Tracheal epithelial cell (primary cell): ENCODE data around the gene EXOSC5. TPM values are rescaled to one million over a fixed set of nuclear protein-coding genes. Genes with fewer than 3 reads are reported as not detected.

Source experiments
- total RNA-seq: library from RNA; depleted of rRNA; stranded (reverse); fragments of >200 nt; gene quantifications from 2 replicates; pipeline ENCODE4 v1.2.1, GENCODE V29; 2014

EXOSC5 gene
- total RNA-seq, result 36.1 and 43.3 TPM in 2 replicates

GRCh38 chr19:41397086-41398049 is at the start of gene EXOSC5, which contains the start of gene BCKDHA:
Gene EXOSC5, minus strand, starts transcription at chr19:41397359. Its CDS starts 31 bp downstream, at chr19:41397328.
Gene BCKDHA, plus strand, starts transcription at chr19:41397818. Its CDS starts 10 bp downstream, at chr19:41397828.

GRCh38 chr19:41442473-41443355 is 45.6 kb upstream of the EXOSC5 start, which contains the start of gene ERICH4:
Gene ERICH4, plus strand, starts transcription at chr19:41443156. Its CDS starts 14 bp downstream, at chr19:41443170.

GRCh38 chr19:41439441-41440222 is 42.5 kb upstream of the EXOSC5 start, which contains the start of gene DMAC2:
Gene DMAC2, minus strand, starts transcription at chr19:41439912. Its CDS starts 13 bp downstream, at chr19:41439899.

GRCh38 chr19:41426952-41427646 is 29.9 kb upstream of the EXOSC5 start, which contains the start of gene B3GNT8:
Gene B3GNT8, minus strand, starts transcription at chr19:41427374. Its CDS starts 596 bp downstream, at chr19:41426778.

DNA sequence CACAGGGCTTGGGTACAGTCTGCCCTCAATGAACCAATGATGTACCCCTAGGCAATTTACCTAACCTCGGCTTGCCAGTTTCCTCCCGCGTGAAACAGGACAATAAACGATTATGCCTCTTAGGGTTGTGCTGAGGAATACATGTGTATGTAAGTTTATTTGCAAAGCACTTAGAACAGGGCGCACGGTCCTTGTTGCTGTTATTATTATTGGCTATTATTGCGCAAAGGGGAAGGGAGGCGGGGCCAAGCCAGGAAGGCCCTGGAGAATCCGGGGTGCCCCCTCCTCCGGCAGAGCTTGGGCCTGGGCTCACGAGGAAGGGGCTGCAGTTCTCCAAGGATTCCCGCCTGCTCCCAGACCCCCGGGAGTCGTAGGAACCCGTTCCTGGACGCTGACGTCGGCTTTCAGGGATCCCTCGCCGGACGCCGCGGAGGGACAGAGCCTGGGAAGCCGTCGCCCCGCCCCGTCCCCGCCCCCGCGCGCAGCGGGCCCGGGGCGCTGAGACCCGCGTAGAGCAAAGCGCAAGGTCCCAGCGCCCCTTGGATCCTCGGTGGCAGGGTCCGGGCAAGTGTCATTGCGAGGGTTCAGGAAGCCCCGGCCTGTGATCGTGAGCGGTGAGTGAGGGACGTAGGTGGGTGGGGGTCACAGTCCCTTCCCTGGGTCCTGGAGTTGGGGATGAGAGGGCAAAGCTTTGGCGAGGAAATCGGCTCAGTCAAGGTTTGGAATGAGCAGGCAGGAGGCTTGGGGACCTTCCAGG is 20.7 kb downstream of the EXOSC5 start, which contains the start of gene TMEM91:
Gene TMEM91, plus strand, starts transcription at position 293 of the 757 bp plus-strand sequence. CDS start 1,777 bp downstream, outside the sequence.

GRCh38 chr19:41363753-41364523 is 33.2 kb downstream of the EXOSC5 start, which contains the start of gene B9D2:
Gene B9D2, minus strand, starts transcription at chr19:41364149. Its CDS starts 630 bp downstream, at chr19:41363519.

DNA sequence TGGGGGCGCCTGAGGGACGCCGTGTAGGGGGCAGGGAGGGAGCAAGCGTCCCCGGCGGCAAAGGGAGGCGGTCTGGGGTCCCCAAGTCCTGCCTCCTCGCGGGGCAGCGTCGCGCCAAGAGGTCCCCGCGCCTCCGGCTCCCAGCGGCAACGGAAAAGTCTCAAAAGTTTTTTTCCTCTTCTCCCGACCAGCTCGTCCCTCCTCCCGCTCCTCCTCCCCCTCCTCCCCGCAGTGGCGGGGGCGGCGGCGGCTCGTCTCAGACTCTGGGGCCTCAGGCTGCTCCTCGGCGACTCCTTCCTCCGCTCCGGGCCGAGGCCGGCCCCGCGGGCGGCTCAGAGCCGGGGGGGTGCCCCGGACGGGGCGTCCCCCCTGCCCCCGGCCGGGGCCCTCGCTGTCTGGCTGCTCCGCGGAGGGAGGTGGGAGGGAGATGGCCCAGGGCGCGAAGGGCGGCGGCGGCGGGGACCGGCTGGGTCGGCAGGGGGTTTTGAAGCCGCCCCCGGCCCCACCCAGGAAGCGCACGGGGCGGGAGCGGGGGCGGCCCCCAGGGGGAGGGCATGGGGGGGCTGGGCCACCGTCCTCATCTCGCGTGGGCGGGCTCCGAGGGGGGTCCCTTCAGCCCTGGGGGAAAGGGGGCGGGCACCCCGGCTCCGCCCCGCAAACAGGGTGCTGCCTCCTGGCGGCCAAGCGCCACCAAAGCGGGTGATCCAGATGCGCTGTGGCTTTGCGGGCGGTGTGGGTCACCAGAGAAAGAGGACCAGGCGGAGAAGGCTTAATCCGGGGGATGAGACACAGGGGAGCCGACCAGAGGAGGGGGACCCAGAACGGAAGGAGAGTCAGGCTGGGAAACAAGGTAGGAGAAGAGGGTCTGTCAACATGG is 43.5 kb downstream of the EXOSC5 start, which contains the start of gene TGFB1:
Gene TGFB1, minus strand, starts transcription at position 457 of the 877 bp plus-strand sequence. CDS start 878 bp downstream, outside the sequence.

Other genes with a start within 250 kb of the EXOSC5 start
- 29.6 and 31.8 TPM in 2 replicates for gene CYP2S1, start 204.1 kb downstream of the EXOSC5 start, total RNA-seq
- gene AXL, start 178.1 kb downstream of the EXOSC5 start, total RNA-seq, result 32.0 and 83.6 TPM in 2 replicates
- 48.0 and 68.2 TPM in 2 replicates for gene HNRNPUL1, start 133.0 kb downstream of the EXOSC5 start, total RNA-seq
- 7.5 and 12.0 TPM in 2 replicates for gene CCDC97, start 87.2 kb downstream of the EXOSC5 start, total RNA-seq
- gene TGFB1, start 43.4 kb downstream of the EXOSC5 start, total RNA-seq, result 10.2 and 10.6 TPM in 2 replicates
- 0.85 and 1.9 TPM in 2 replicates for gene B9D2, start 33.2 kb downstream of the EXOSC5 start, total RNA-seq
- 6.0 and 8.4 TPM in 2 replicates for gene TMEM91, start 20.8 kb downstream of the EXOSC5 start, total RNA-seq
- gene BCKDHA, start 459 bp upstream of the EXOSC5 start, total RNA-seq, result 56.6 and 61.6 TPM in 2 replicates
- gene B3GNT8, start 30.0 kb upstream of the EXOSC5 start, total RNA-seq, result 1.7 and 3.6 TPM in 2 replicates
- gene DMAC2, start 42.6 kb upstream of the EXOSC5 start, total RNA-seq, result 33.5 and 42.4 TPM in 2 replicates
- not detected in 2 replicates for gene ERICH4, start 45.8 kb upstream of the EXOSC5 start, total RNA-seq
- not detected in 2 replicates for gene CEACAM21, start 178.8 kb upstream of the EXOSC5 start, total RNA-seq
- not detected in 2 replicates for gene CEACAM4, start 229.7 kb upstream of the EXOSC5 start, total RNA-seq